HG03196 (cell line): Measurements from ENCODE around the gene SCARF2.
"Not testable (repeated sequence)": the region's sequence is repeated elsewhere in the genome, so short reads cannot be mapped to it uniquely, and the experiment has no call there.

Experiments used
- ATAC-seq: cut with Tn5 transposase; IDR thresholded peaks from one replicate; pipeline ENCODE4 v1.9.1; 2021; ENCODE audit not compliant: unreplicated experiment

Gene SCARF2

GRCh38 chr22:20413217-20414058, 24.2 kb downstream of the SCARF2 start:
- ATAC-seq = no peak

GRCh38 chr22:20412474-20413216, 25.0 kb downstream of the SCARF2 start:
- ATAC-seq = no peak

- ATAC-seq = not testable (repeated sequence)
Observed at GRCh38 chr22:20409385-20409784, 28.2 kb downstream of the SCARF2 start.

- no peak for ATAC-seq
Observed at GRCh38 chr22:20408891-20409290, 28.7 kb downstream of the SCARF2 start.

GRCh38 chr22:20407829-20408228, 29.8 kb downstream of the SCARF2 start:
- no peak for ATAC-seq

GRCh38 chr22:20406686-20407408, 30.8 kb downstream of the SCARF2 start:
- no peak for ATAC-seq

GRCh38 chr22:20405931-20406685, 31.5 kb downstream of the SCARF2 start:
- ATAC-seq = no peak

- no peak for ATAC-seq
Observed at GRCh38 chr22:20405291-20405930, 32.2 kb downstream of the SCARF2 start.

- no peak for ATAC-seq
Observed at GRCh38 chr22:20404881-20405280, 32.7 kb downstream of the SCARF2 start.

- ATAC-seq = no peak
Observed at GRCh38 chr22:20403779-20404140, 33.9 kb downstream of the SCARF2 start.

- ATAC-seq = no peak
Observed at GRCh38 chr22:20402960-20403778, 34.5 kb downstream of the SCARF2 start.

GRCh38 chr22:20401376-20402014, 36.1 kb downstream of the SCARF2 start:
- ATAC-seq = no peak

- no peak for ATAC-seq
Observed at GRCh38 chr22:20400606-20401375, 36.8 kb downstream of the SCARF2 start.

GRCh38 chr22:20399866-20400605, 37.6 kb downstream of the SCARF2 start:
- no peak for ATAC-seq

GRCh38 chr22:20398420-20398819, 39.2 kb downstream of the SCARF2 start:
- ATAC-seq = no peak

- no peak for ATAC-seq
Observed at GRCh38 chr22:20397498-20397897, 40.1 kb downstream of the SCARF2 start.

GRCh38 chr22:20396639-20397038, 41.0 kb downstream of the SCARF2 start:
- no peak for ATAC-seq

GRCh38 chr22:20395907-20396287, 41.7 kb downstream of the SCARF2 start:
- no peak for ATAC-seq
